Activated T-cell treated with anti-CD3 and anti-CD28 coated beads for 24 hours (primary cell): ENCODE results near the gene CAMK1D.
"Not testable (repeated sequence)": the region's sequence is repeated elsewhere in the genome, so short reads cannot be mapped to it uniquely, and the experiment has no call there.

Source experiments
- DNase-seq: peaks from one replicate; pipeline ENCODE4 v3.0.0-alpha.2; 2020; ENCODE audit warnings: low read depth

The CAMK1D gene

GRCh38 chr10:12726971-12727831 lies 377.9 kb downstream of the CAMK1D start:
- DNase-seq: no peak

GRCh38 chr10:12727832-12728215 lies 378.5 kb downstream of the CAMK1D start:
- DNase-seq: no peak

- no peak for DNase-seq
Observed at GRCh38 chr10:12728494-12728893, 379.1 kb downstream of the CAMK1D start.

GRCh38 chr10:12729885-12730284 lies 380.5 kb downstream of the CAMK1D start:
- no peak for DNase-seq

GRCh38 chr10:12730809-12731519 lies 381.6 kb downstream of the CAMK1D start:
- DNase-seq: no peak

- DNase-seq: no peak
Observed at GRCh38 chr10:12733271-12733670, 383.9 kb downstream of the CAMK1D start.

- no peak for DNase-seq
Observed at GRCh38 chr10:12735843-12736462, 386.6 kb downstream of the CAMK1D start.

- no peak for DNase-seq
Observed at GRCh38 chr10:12740813-12741212, 391.5 kb downstream of the CAMK1D start.

- DNase-seq: no peak
Observed at GRCh38 chr10:12741360-12741804, 392.0 kb downstream of the CAMK1D start.

- no peak for DNase-seq
Observed at GRCh38 chr10:12742771-12743170, 393.4 kb downstream of the CAMK1D start.

- DNase-seq: not testable (repeated sequence)
Observed at GRCh38 chr10:12743466-12743865, 394.1 kb downstream of the CAMK1D start.

- no peak for DNase-seq
Observed at GRCh38 chr10:12743941-12744340, 394.6 kb downstream of the CAMK1D start.

GRCh38 chr10:12748186-12748585 lies 398.8 kb downstream of the CAMK1D start:
- no peak for DNase-seq

GRCh38 chr10:12749760-12750478 lies 400.6 kb downstream of the CAMK1D start:
- no peak for DNase-seq

GRCh38 chr10:12750526-12751201 lies 401.3 kb downstream of the CAMK1D start:
- no peak for DNase-seq

- no peak for DNase-seq
Observed at GRCh38 chr10:12755075-12755474, 405.7 kb downstream of the CAMK1D start.

- DNase-seq: no peak
Observed at GRCh38 chr10:12757351-12757750, 408.0 kb downstream of the CAMK1D start.

GRCh38 chr10:12758271-12758670 lies 408.9 kb downstream of the CAMK1D start:
- DNase-seq: no peak

- no peak for DNase-seq
Observed at GRCh38 chr10:12766223-12766622, 416.9 kb downstream of the CAMK1D start.

GRCh38 chr10:12768156-12769100 lies 419.1 kb downstream of the CAMK1D start:
- DNase-seq: no peak
